Measurements from ENCODE around the gene KLHDC7B. TPM values are rescaled to one million over a fixed set of nuclear protein-coding genes. Genes with fewer than 3 reads are reported as not detected.

KLHDC7B gene
- total and polyA plus RNA-seq, 2 of the 13 experiments (the other 11 are each of a cell fraction or from before 2014, with no cell fraction given): 0.11 TPM; not detected in 1

GRCh38 chr22:50582493-50583293 lies 37.0 kb downstream of the KLHDC7B start, which contains the start of gene CHKB (continued):
- TF ChIP-seq SIN3A (IDR thresholded peaks at IDR 0.05; ENCODE audit: borderline replicate concordance, low read depth, low read length) (peak; percentile 72; the same call in 1 of the 2 replicates), ZXDC (CRISPR knock-in tag; IDR thresholded peaks at IDR 0.05) (0 out of 2 replicates have a peak, but pooled peaks have one; percentile 35), MEIS2 (CRISPR knock-in tag; IDR thresholded peaks at IDR 0.05) (peak; percentile 18; the same call in 1 of the 2 replicates), XBP1 (CRISPR knock-in tag; IDR thresholded peaks at IDR 0.05) (no peak), FOSL2 (CRISPR knock-in tag; IDR thresholded peaks at IDR 0.05) (no peak), KAT7 (CRISPR knock-in tag; IDR thresholded peaks at IDR 0.05; ENCODE audit: borderline replicate concordance) (peak; percentile 13; the same call in 1 of the 2 replicates), TEF (CRISPR knock-in tag; IDR thresholded peaks at IDR 0.05) (peak; percentile 37; the same call in 1 of the 2 replicates), PLSCR1 (CRISPR knock-in tag; IDR thresholded peaks at IDR 0.05; ENCODE audit: borderline replicate concordance) (no peak), ZNF256 (CRISPR knock-in tag; conservative IDR thresholded peaks at IDR 0.05) (no peak; the same call in 1 of the 2 replicates), EHMT2 (IDR thresholded peaks at IDR 0.05; ENCODE audit: borderline replicate concordance, low read depth, low read length) (no peak), ATF5 (CRISPR knock-in tag; IDR thresholded peaks at IDR 0.05; ENCODE audit: low read depth) (no peak), ZNF639 (CRISPR knock-in tag; conservative IDR thresholded peaks at IDR 0.05) (peak; percentile 95), ATF7 (IDR thresholded peaks at IDR 0.05) (no peak), ATF7 (CRISPR knock-in tag; IDR thresholded peaks at IDR 0.05) (no peak), ZNF30 (CRISPR knock-in tag; IDR thresholded peaks at IDR 0.05) (no peak), TAF1 (CRISPR knock-in tag; IDR thresholded peaks at IDR 0.05) (peak; percentile 76), ZNF703 (CRISPR knock-in tag; IDR thresholded peaks at IDR 0.05; ENCODE audit: borderline replicate concordance) (no peak), REL (CRISPR knock-in tag; conservative IDR thresholded peaks at IDR 0.05) (0 out of 2 replicates have a peak, but pooled peaks have one; percentile 67), ZFP1 (CRISPR knock-in tag; IDR thresholded peaks at IDR 0.05) (no peak; the same call in 1 of the 2 replicates), ZNF83 (CRISPR knock-in tag; IDR thresholded peaks at IDR 0.05; ENCODE audit: borderline replicate concordance) (no peak), ZGPAT (CRISPR knock-in tag; IDR thresholded peaks at IDR 0.05) (peak; percentile 75), ELF1 (CRISPR knock-in tag; IDR thresholded peaks at IDR 0.05) (peak; percentile 12; the same call in 1 of the 2 replicates), CEBPG (CRISPR knock-in tag; IDR thresholded peaks at IDR 0.05) (0 out of 2 replicates have a peak, but pooled peaks have one; percentile 16)
